Urothelium cell line (cell line): ENCODE data around the gene TRIM54.
A peak's percentile ranks its signal among the peaks of the same experiment; 100 is the strongest.
"Not testable (repeated sequence)": the region's sequence is repeated elsewhere in the genome, so short reads cannot be mapped to it uniquely, and the experiment has no call there.

ENCODE experiments used
- DNase-seq: peaks from one replicate; pipeline ENCODE4 v3.0.0; 2011; ENCODE audit warnings: low spot score, mixed read lengths
- FAIRE-seq: peaks from 2 replicates; lab custom pipeline; 2011; peaks lifted over from hg19 to GRCh38; lab: Jason Lieb, UNC

Gene TRIM54

GRCh38 chr2:27351802-27352598, 69.8 kb downstream of the TRIM54 start:
- DNase-seq (no peak), FAIRE-seq (no peak)

- DNase-seq, FAIRE-seq: not testable (repeated sequence)
Measured at GRCh38 chr2:27353386-27353761, 71.1 kb downstream of the TRIM54 start.

GRCh38 chr2:27353762-27354596, 71.8 kb downstream of the TRIM54 start:
- DNase-seq: no peak
- FAIRE-seq: no peak

- no peak for FAIRE-seq
- DNase-seq: no peak
Measured at GRCh38 chr2:27354597-27354927, 72.3 kb downstream of the TRIM54 start.

- DNase-seq (peak; percentile 49), FAIRE-seq (no peak)
Measured at GRCh38 chr2:27356056-27356381, 73.8 kb downstream of the TRIM54 start.

- FAIRE-seq (no peak), DNase-seq (peak; percentile 98)
Measured at GRCh38 chr2:27356382-27357181, 74.4 kb downstream of the TRIM54 start, which contains the start of gene GTF3C2. TSS of gene GTF3C2 (minus strand) at chr2:27356764. CDS start at chr2:27343554, 13,210 bp downstream.
